Subcutaneous abdominal adipose tissue (tissue), 5 donors: ENCODE measurements around the gene DNAJC27.

Experiments
- H3K27ac ChIP-seq: one replicate; pipeline ENCODE4 v1.7.0; 2013; ENCODE audit warnings: low read depth, mild to moderate bottlenecking, inconsistent platforms, low read length, moderate library complexity
- H3K27me3 ChIP-seq, 5 donors: one replicate each; pipeline ENCODE4 v1.7.0; 2013; ENCODE audit warnings: low read length in 5 of 5, inconsistent platforms in 1 of 5; ENCODE audit not compliant: control insufficient read depth in 5 of 5, insufficient read depth in 4 of 5
- H3K36me3 ChIP-seq, 5 donors: one replicate each; pipeline ENCODE4 v1.7.0; 2013; ENCODE audit warnings: low read length in 5 of 5; ENCODE audit not compliant: control insufficient read depth in 5 of 5, insufficient read depth in 5 of 5
- H3K4me1 ChIP-seq, 5 donors: one replicate each; pipeline ENCODE4 v1.7.0; 2013; ENCODE audit warnings: low read length in 5 of 5, mild to moderate bottlenecking in 3 of 5, moderate library complexity in 1 of 5; ENCODE audit not compliant: control insufficient read depth in 5 of 5, insufficient read depth in 5 of 5
- H3K4me3 ChIP-seq, 5 donors: one replicate each; pipeline ENCODE4 v1.7.0; 2013; ENCODE audit warnings: low read length in 5 of 5, low read depth in 1 of 5
- H3K9ac ChIP-seq, 5 donors: one replicate each; pipeline ENCODE4 v1.7.0; 2013; ENCODE audit warnings: low read length in 5 of 5, mild to moderate bottlenecking in 4 of 5, moderate library complexity in 3 of 5
- H3K9me3 ChIP-seq, 5 donors: one replicate each; pipeline ENCODE4 v1.7.0; 2013; ENCODE audit warnings: low read length in 5 of 5; ENCODE audit not compliant: control insufficient read depth in 5 of 5
- donor health status: healthy.
- donor health status: healthy.
- donor health status: healthy.
- donor health status: healthy.
- donor health status: healthy.

Gene DNAJC27

DNA sequence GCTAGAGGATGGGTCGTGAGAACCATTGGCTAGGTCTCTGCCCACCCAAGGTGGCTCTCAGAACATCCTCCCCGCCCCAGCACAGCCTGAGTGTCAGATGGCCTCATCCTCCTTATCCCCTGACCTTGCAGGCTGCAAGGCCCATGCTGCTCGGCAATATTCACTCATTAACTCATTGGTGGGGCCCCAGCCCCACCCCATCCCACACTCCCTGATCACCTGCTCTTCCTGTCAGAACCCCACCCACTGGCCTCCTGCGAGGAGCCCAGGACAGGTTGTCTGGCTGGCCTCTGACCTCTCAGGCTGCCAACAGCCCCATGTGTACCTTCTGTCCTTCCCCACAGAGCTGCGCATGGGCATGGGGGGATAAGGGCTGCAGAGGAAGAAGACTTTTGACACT lies 57.0 kb downstream of the DNAJC27 start:
- Histone ChIP-seq H3K4me3 (no peak overlapping the region), H3K9ac (no peak overlapping the region), H3K27me3 (peaks cover 0 to 6% (median 0%) of the 10 kb centered on the region in 5 donors), H3K27ac (no peak overlapping the region), H3K9me3 (peaks cover 0 to 7% (median 0%) of the 10 kb centered on the region in 5 donors), H3K36me3 (peaks cover 0 to 2% (median 0%) of the 10 kb centered on the region in 5 donors), H3K4me1 (peaks cover 9 to 51% (median 26%) of the 10 kb centered on the region in 5 donors)

DNA sequence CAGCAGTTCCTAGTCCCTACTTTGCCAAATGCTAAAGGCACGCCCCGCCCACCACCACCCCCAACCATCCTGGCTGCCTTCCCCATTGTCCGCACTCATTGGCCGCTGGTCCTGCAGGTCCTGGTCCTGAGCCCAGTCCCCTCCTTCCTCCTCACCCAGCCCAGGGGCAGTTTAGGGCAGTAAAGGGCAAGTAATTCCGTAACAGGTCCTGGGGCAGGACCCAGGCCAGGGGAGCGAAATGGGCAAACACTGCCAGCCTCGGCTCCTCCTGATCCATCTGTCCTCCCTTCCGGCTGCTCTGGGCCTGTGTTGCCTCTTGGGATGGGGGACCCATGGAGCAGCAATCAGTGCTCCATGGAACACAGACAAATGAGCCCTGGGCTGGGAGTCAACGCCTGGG lies 57.8 kb downstream of the DNAJC27 start:
- H3K4me3 ChIP-seq, result no peak overlapping the region
- H3K36me3 ChIP-seq, result peaks cover 0 to 2% (median 0%) of the 10 kb centered on the region in 5 donors
- peaks cover 0 to 4% (median 0%) of the 10 kb centered on the region in 5 donors for H3K27me3 ChIP-seq
- no peak overlapping the region for H3K27ac ChIP-seq
- H3K9ac ChIP-seq, result no peak overlapping the region
- H3K9me3 ChIP-seq, result peaks cover 0 to 8% (median 0%) of the 10 kb centered on the region in 5 donors
- H3K4me1 ChIP-seq, result peaks cover 6 to 45% (median 20%) of the 10 kb centered on the region in 5 donors

DNA sequence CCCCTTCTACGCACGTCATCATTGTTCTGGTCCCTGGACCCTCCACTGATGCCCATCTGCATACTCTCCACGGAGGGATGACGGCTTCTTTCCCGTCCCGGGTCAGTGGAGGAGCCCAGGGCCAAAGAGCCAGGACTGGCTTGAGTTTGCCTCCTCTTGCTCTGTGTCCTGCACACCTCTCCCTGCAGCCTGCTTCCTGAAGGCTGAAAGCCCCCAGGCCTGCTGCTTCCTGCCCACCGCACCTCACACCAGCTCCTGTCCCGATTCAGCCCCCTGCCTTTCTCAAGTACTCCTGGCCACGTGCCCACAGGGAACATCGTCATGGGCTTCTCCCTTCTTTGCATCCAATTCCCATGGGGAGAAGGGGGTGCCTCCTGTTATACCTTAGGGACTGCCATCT lies 58.8 kb downstream of the DNAJC27 start:
- Histone ChIP-seq H3K9ac (no peak overlapping the region), H3K27ac (no peak overlapping the region), H3K4me1 (peaks cover 3 to 36% (median 12%) of the 10 kb centered on the region in 5 donors), H3K4me3 (no peak overlapping the region), H3K9me3 (peaks cover 0 to 8% (median 0%) of the 10 kb centered on the region in 5 donors), H3K36me3 (peaks cover 0 to 2% (median 0%) of the 10 kb centered on the region in 5 donors), H3K27me3 (peaks cover 0 to 4% (median 0%) of the 10 kb centered on the region in 5 donors)

DNA sequence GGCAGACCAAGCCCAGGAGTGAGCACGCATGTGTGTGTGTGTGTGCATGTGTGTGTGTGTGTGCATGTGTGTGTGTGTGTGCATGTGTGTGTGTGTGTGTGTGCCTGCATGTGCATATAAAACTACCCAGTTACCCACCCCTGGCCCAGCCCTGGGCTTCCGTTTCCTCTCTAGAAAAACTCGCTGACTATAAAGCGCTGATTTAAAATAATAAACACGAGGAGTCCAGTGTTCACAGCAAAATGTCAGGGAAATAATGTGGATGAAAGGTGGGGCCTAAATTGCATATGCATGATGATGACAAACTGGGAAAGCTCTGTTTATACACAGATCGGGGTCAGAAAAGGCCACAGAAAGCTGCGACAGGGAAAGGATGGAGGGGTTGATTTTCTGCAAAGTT lies 59.2 kb downstream of the DNAJC27 start:
- Histone ChIP-seq H3K27ac (no peak overlapping the region), H3K9ac (no peak overlapping the region), H3K4me3 (no peak overlapping the region), H3K9me3 (peaks cover 0 to 8% (median 0%) of the 10 kb centered on the region in 5 donors), H3K27me3 (peaks cover 0 to 4% (median 0%) of the 10 kb centered on the region in 5 donors), H3K4me1 (peaks cover 3 to 31% (median 8%) of the 10 kb centered on the region in 5 donors), H3K36me3 (peaks cover 0 to 2% (median 0%) of the 10 kb centered on the region in 5 donors)

DNA sequence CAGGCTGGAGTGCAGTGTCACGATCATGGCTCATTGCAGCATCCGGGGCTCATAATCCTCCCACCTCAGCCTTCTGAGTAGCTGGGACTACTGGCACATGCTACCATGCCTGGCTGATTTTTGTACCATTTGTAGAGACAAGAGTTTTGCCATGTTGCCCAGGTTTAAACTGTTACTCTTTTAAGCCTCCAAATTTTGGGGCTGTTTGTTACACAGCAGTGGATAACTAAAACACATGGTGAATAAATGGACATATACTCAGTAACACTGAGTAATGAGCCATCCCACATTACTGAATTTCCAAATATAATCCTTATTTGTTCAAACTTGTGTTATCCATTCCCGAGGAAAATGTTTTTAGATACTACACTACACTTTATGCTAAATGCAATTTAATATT lies 61.5 kb downstream of the DNAJC27 start:
- peaks cover 0 to 2% (median 0%) of the 10 kb centered on the region in 5 donors for H3K36me3 ChIP-seq
- H3K9ac ChIP-seq, result no peak overlapping the region
- peaks cover 0 to 8% (median 0%) of the 10 kb centered on the region in 5 donors for H3K9me3 ChIP-seq
- no peak overlapping the region for H3K27ac ChIP-seq
- H3K4me1 ChIP-seq, result peaks cover 0 to 16% (median 3%) of the 10 kb centered on the region in 5 donors
- no peak overlapping the region for H3K4me3 ChIP-seq
- no peaks in the 10 kb centered on the region for H3K27me3 ChIP-seq

DNA sequence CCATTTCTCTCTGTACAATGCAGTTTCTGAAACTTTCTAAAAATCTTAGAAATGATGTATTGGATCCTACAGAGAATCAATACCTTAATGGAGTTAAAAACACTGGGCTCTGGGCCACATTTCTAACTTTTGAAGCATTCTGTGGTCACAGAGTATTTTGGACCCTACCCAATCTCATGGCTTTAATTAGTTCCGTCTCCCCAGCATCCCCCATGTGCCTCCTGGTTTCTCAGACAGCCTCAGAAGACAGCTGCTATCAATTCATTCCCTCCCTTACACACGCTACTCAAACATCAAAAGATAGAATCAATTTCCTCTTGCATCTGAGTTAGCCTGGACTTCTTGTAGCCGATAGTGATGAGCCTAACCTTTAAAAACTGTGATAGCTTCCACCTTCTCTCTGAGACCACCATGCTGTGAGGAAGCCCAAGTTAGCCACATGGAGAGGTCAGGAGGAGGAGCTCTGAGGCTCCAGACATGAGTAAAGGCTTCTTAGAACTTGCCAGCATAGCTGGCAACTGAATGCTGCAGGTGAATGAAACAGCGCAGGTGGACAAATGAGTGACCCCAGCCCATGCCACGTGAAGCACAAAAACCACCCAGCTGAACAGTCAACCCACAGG lies 62.1 kb downstream of the DNAJC27 start:
- peaks cover 0 to 12% (median 3%) of the 10 kb centered on the region in 5 donors for H3K4me1 ChIP-seq
- no peak overlapping the region for H3K9ac ChIP-seq
- no peak overlapping the region for H3K27ac ChIP-seq
- H3K36me3 ChIP-seq, result peaks cover 0 to 2% (median 0%) of the 10 kb centered on the region in 5 donors
- peaks cover 0 to 8% (median 0%) of the 10 kb centered on the region in 5 donors for H3K9me3 ChIP-seq
- H3K27me3 ChIP-seq, result no peaks in the 10 kb centered on the region
- H3K4me3 ChIP-seq, result no peak overlapping the region

DNA sequence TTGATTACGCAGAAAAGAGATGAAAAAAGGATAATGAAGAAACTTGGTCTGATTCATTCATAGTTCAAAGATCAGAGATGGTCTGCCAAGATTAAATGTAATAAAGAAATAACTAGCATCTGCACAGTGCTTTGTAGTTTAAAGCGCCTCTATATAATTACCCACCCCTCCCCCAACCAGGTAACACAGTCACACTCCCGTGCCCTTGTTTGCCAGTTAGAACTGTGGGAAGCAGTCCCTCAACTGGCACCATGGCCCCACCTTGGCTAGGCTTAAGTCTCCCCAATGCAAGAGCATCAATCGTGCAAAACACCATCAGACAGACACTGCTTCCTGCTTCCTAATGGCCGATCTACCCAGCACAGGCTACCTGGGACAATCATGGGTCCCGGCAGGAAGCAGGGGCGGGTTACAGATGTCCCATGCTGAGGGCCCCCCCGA lies 63.3 kb downstream of the DNAJC27 start:
- Histone ChIP-seq H3K4me1 (peaks cover 0 to 6% (median 1%) of the 10 kb centered on the region in 5 donors), H3K9me3 (peaks cover 0 to 8% (median 0%) of the 10 kb centered on the region in 5 donors), H3K9ac (no peak overlapping the region), H3K27ac (no peak overlapping the region), H3K27me3 (no peaks in the 10 kb centered on the region), H3K36me3 (peaks cover 0 to 2% (median 0%) of the 10 kb centered on the region in 5 donors), H3K4me3 (no peak overlapping the region)

DNA sequence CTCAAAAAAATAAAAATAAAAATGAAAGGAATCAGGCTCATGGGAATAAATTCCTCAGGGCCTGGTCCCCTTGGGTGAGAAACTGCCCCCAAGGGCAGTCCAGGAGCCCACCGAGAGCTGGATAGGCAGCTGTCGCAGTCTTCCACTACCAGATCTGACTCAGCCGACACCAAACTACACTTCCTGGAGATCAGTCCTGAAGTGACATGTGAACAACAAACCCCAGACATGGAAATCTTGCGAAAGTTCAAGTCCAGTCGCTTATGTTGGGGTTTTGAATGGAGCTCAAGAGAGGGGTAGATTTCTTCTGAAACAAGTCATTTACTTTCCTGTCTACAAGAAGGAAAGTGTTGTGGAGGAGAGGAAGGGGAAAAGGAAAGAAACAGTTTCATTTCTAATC lies 64.6 kb downstream of the DNAJC27 start:
- Histone ChIP-seq H3K4me1 (no peaks in the 10 kb centered on the region), H3K9me3 (peaks cover 0 to 8% (median 0%) of the 10 kb centered on the region in 5 donors), H3K4me3 (no peak overlapping the region), H3K27ac (no peak overlapping the region), H3K36me3 (peaks cover 0 to 2% (median 0%) of the 10 kb centered on the region in 5 donors), H3K9ac (no peak overlapping the region), H3K27me3 (no peaks in the 10 kb centered on the region)

DNA sequence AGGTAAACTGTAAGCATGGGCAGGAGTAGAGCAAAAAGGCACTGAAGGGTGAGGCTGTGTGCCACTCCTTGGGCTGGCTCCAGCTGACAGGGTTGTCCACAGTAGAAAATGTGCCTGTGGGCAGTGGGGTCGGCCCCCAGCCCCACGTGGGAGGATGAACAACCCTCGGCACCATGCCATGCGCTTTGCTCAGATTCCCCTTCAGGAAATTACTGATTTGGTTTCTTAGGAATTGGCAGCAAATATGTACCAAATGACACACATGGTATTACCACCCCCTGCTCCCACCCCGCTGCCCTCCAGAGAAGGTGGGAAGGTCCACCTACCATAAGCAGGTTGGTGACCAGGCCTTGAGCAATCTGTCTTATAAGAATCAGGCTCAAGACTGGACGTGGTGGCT lies 65.3 kb downstream of the DNAJC27 start:
- H3K9ac ChIP-seq, result no peak overlapping the region
- no peak overlapping the region for H3K27ac ChIP-seq
- H3K27me3 ChIP-seq, result no peaks in the 10 kb centered on the region
- H3K36me3 ChIP-seq, result peaks cover 0 to 2% (median 0%) of the 10 kb centered on the region in 5 donors
- no peak overlapping the region for H3K4me3 ChIP-seq
- H3K4me1 ChIP-seq, result no peaks in the 10 kb centered on the region
- peaks cover 0 to 8% (median 0%) of the 10 kb centered on the region in 5 donors for H3K9me3 ChIP-seq
